Thyroid gland (tissue), 4 donors: ENCODE results near the gene HOXD3.

ENCODE experiments used
- POLR2A ChIP-seq, 2 donors: fragments of 450-650 bp; IDR thresholded peaks; one replicate each; pipeline ENCODE4 v1.6.1; 2017; ENCODE audit warnings: antibody characterized with exemption in 2 of 2, mild to moderate bottlenecking in 2 of 2, moderate library complexity in 1 of 2
- TF ChIP-seq, protein P1 (sequence below), 6 experiments: fragments of 200-600 bp in 3 of 6; fragments of 450-650 bp in 3 of 6; sonication (generic) in 3 of 6; IDR thresholded peaks; one replicate each; pipeline ENCODE4 v1.5.1; 2016 to 2019; ENCODE audit warnings: antibody characterized with exemption in 6 of 6, mild to moderate bottlenecking in 2 of 6, inconsistent platforms in 1 of 6, moderate library complexity in 1 of 6

DNA sequence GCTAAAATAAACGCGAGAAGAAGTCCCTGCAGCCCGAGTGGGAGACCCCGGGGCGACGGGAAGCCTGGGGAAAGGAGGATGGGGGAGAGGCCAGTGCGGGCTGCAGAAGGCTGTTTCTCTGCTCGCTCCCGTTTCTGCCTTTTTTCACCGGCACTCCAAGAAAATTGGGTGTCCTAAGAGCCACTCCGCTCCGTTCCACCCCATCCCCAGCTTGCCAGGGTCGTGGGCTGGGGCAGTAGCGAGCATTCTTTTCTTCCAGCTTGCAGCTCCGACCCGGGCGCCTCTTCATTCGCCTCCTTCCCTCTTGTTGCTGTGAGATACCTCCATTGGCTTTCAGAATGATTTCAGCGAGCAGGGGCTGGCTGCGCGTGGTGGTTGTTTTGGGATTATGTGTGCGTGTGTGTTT lies 1.1 kb downstream of the HOXD3 start:
- TF ChIP-seq, protein P1, sequence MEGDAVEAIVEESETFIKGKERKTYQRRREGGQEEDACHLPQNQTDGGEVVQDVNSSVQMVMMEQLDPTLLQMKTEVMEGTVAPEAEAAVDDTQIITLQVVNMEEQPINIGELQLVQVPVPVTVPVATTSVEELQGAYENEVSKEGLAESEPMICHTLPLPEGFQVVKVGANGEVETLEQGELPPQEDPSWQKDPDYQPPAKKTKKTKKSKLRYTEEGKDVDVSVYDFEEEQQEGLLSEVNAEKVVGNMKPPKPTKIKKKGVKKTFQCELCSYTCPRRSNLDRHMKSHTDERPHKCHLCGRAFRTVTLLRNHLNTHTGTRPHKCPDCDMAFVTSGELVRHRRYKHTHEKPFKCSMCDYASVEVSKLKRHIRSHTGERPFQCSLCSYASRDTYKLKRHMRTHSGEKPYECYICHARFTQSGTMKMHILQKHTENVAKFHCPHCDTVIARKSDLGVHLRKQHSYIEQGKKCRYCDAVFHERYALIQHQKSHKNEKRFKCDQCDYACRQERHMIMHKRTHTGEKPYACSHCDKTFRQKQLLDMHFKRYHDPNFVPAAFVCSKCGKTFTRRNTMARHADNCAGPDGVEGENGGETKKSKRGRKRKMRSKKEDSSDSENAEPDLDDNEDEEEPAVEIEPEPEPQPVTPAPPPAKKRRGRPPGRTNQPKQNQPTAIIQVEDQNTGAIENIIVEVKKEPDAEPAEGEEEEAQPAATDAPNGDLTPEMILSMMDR (IDR thresholded peaks at IDR 0.05) = no peak
- no peak for TF ChIP-seq POLR2A (IDR thresholded peaks at IDR 0.05)
